ENCODE data around the gene TAPT1. TPM values are rescaled to one million over a fixed set of nuclear protein-coding genes. Genes with fewer than 3 reads are reported as not detected.
A peak's percentile ranks its signal among the peaks of the same experiment; 100 is the strongest.

TAPT1 gene
- total and polyA plus RNA-seq, 2 of the 13 experiments (the other 11 are each of a cell fraction or from before 2014, with no cell fraction given): 24.5 to 25.3 TPM

DNA sequence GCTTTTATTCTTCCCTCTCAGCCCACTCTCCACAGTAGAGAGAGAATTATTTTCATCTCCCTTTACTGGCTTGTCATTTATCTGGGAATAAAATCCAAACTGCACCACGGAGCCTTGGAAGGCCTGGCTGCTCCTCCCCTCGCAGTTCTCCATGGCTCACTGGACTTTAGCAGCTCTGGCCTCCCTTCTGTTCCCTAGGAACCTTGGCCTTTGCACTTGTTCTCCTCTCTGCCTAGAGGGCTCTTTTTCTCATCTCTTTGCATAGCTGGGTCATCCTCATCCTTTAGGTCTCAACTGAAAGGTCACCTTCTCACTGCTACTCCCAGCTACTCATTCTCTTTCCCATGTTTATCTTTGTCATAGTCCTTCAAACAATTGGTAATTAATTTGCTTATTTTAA lies 31.3 kb upstream of the TAPT1 start (continued):
- TF ChIP-seq REST (IDR thresholded peaks at IDR 0.05; ENCODE audit: borderline replicate concordance in 1 of 2, low read depth in 1 of 2, low read length in 2 of 2) (no peak), ZC3H13 (CRISPR knock-in tag; IDR thresholded peaks at IDR 0.05) (no peak), ZNF44 (CRISPR knock-in tag; IDR thresholded peaks at IDR 0.05) (no peak), FOXK1 (CRISPR knock-in tag; IDR thresholded peaks at IDR 0.05; ENCODE audit: borderline replicate concordance, low read depth) (no peak), ZNF30 (CRISPR knock-in tag; IDR thresholded peaks at IDR 0.05) (no peak), MTA3 (CRISPR knock-in tag; IDR thresholded peaks at IDR 0.05) (no peak), HNF4A (CRISPR knock-in tag; IDR thresholded peaks at IDR 0.05) (peak; percentile 90), ZBTB1 (CRISPR knock-in tag; IDR thresholded peaks at IDR 0.05; ENCODE audit: borderline replicate concordance) (no peak), CHD4 (IDR thresholded peaks at IDR 0.05; ENCODE audit: borderline replicate concordance, low read length) (no peak), CCAR2 (optimal IDR thresholded peaks at IDR 0.05; ENCODE audit: low read depth, low read length) (no peak), ESRRA (CRISPR knock-in tag; IDR thresholded peaks at IDR 0.05; ENCODE audit: low read depth) (peak; percentile 93), GTF2F1 (IDR thresholded peaks at IDR 0.05; ENCODE audit: low read length) (no peak), TBL1XR1 (IDR thresholded peaks at IDR 0.05; ENCODE audit: borderline replicate concordance, low read length, partially characterized antibody) (no peak), ATF7-NPFF (CRISPR knock-in tag; IDR thresholded peaks at IDR 0.05; ENCODE audit: low read depth) (no peak), GZF1 (CRISPR knock-in tag; IDR thresholded peaks at IDR 0.05) (no peak), ZNF574 (CRISPR knock-in tag; IDR thresholded peaks at IDR 0.05) (no peak), AFF4 (CRISPR knock-in tag; IDR thresholded peaks at IDR 0.05) (no peak), EHMT2 (IDR thresholded peaks at IDR 0.05; ENCODE audit: borderline replicate concordance, low read depth, low read length) (no peak), PHF5A (CRISPR knock-in tag; IDR thresholded peaks at IDR 0.05; ENCODE audit: low read depth, unreplicated experiment) (no peak), EZH2 (conservative IDR thresholded peaks at IDR 0.05; ENCODE audit: low read depth, low read length) (no peak), STAT5B (CRISPR knock-in tag; IDR thresholded peaks at IDR 0.05) (no peak), ZNF709 (CRISPR knock-in tag; IDR thresholded peaks at IDR 0.05) (no peak)

Measured in HepG2 (cell line).